Renal cortical epithelial cell (primary cell): ENCODE results near the gene UBE4B. TPM values are rescaled to one million over a fixed set of nuclear protein-coding genes. Genes with fewer than 3 reads are reported as not detected.

Experiments
- DNase-seq: peaks from one replicate; pipeline ENCODE4 v3.0.0-alpha.2; 2011; ENCODE audit warnings: low read depth
- total RNA-seq: library from RNA; depleted of rRNA; stranded (reverse); fragments of >200 nt; gene quantifications from 2 replicates; pipeline ENCODE4 v1.2.3, GENCODE V29; 2014

UBE4B gene
- total RNA-seq, 1 donor from 2014 or later: 45.8 TPM

- peak; percentile 37 for DNase-seq
Observed at GRCh38 chr1:10033359-10033845, 644 bp downstream of the UBE4B start.

- no peak for DNase-seq
Observed at GRCh38 chr1:10042746-10043145, 10.0 kb downstream of the UBE4B start.

- DNase-seq: no peak
Observed at GRCh38 chr1:10045480-10046355, 13.0 kb downstream of the UBE4B start.

GRCh38 chr1:10046356-10047085 is 13.8 kb downstream of the UBE4B start:
- DNase-seq: no peak

GRCh38 chr1:10048601-10049000 is 15.8 kb downstream of the UBE4B start:
- DNase-seq: no peak

- DNase-seq: no peak
Observed at GRCh38 chr1:10050611-10051010, 17.9 kb downstream of the UBE4B start.

- no peak for DNase-seq
Observed at GRCh38 chr1:10051656-10052055, 18.9 kb downstream of the UBE4B start.

- DNase-seq: no peak
Observed at GRCh38 chr1:10052347-10052746, 19.6 kb downstream of the UBE4B start.

- no peak for DNase-seq
Observed at GRCh38 chr1:10054465-10054864, 21.7 kb downstream of the UBE4B start.

- DNase-seq: no peak
Observed at GRCh38 chr1:10056599-10056987, 23.8 kb downstream of the UBE4B start.

- peak; percentile 39 for DNase-seq
Observed at GRCh38 chr1:10057343-10057742, 24.6 kb downstream of the UBE4B start.

GRCh38 chr1:10057796-10058195 is 25.0 kb downstream of the UBE4B start:
- no peak for DNase-seq

- no peak for DNase-seq
Observed at GRCh38 chr1:10059342-10059718, 26.6 kb downstream of the UBE4B start.

GRCh38 chr1:10060311-10061100 is 27.7 kb downstream of the UBE4B start:
- DNase-seq: no peak

- DNase-seq: no peak
Observed at GRCh38 chr1:10061276-10061675, 28.5 kb downstream of the UBE4B start.

GRCh38 chr1:10063878-10064277 is 31.1 kb downstream of the UBE4B start:
- no peak for DNase-seq

- no peak for DNase-seq
Observed at GRCh38 chr1:10064416-10065343, 31.9 kb downstream of the UBE4B start.

GRCh38 chr1:10065344-10065685 is 32.6 kb downstream of the UBE4B start:
- DNase-seq: peak; percentile 52

- DNase-seq: no peak
Observed at GRCh38 chr1:10065760-10066159, 33.0 kb downstream of the UBE4B start.

- DNase-seq: no peak
Observed at GRCh38 chr1:10068605-10069294, 36.0 kb downstream of the UBE4B start.

- DNase-seq: no peak
Observed at GRCh38 chr1:10070206-10070605, 37.4 kb downstream of the UBE4B start.
